NCI-H2081 treated with DMSO at 0.1 percent for 48 hours (cell line): ENCODE results near the gene PEF1.

Experiments used
- DNase-seq: peaks from one replicate; lab custom pipeline; 2025; lab: John Stamatoyannopoulos, UW

The PEF1 gene

GRCh38 chr1:31627930-31628559, 16.6 kb downstream of the PEF1 start:
- DNase-seq, result no peak

- no peak for DNase-seq
These were observed 17.3 kb downstream of the PEF1 start for GRCh38 chr1:31627301-31627929.

GRCh38 chr1:31626223-31627207, 18.2 kb downstream of the PEF1 start:
- no peak for DNase-seq

- DNase-seq, result no peak
These were observed 19.0 kb downstream of the PEF1 start for GRCh38 chr1:31625561-31626222.

GRCh38 chr1:31624731-31625514, 19.8 kb downstream of the PEF1 start:
- no peak for DNase-seq

- no peak for DNase-seq
These were observed 20.4 kb downstream of the PEF1 start for GRCh38 chr1:31624309-31624708.

GRCh38 chr1:31623365-31623764, 21.3 kb downstream of the PEF1 start:
- no peak for DNase-seq

- no peak for DNase-seq
These were observed 22.6 kb downstream of the PEF1 start for GRCh38 chr1:31621847-31622730.

GRCh38 chr1:31621498-31621820, 23.2 kb downstream of the PEF1 start:
- no peak for DNase-seq

GRCh38 chr1:31620631-31621497, 23.8 kb downstream of the PEF1 start:
- no peak for DNase-seq

- no peak for DNase-seq
These were observed 25.5 kb downstream of the PEF1 start for GRCh38 chr1:31618916-31619846.

GRCh38 chr1:31617916-31618746, 26.5 kb downstream of the PEF1 start:
- no peak for DNase-seq

GRCh38 chr1:31617218-31617915, 27.3 kb downstream of the PEF1 start, which contains the start of gene HCRTR1:
TSS of gene HCRTR1 (plus strand) at chr1:31617689. CDS start at chr1:31619193, 1,504 bp downstream.
- DNase-seq, result no peak

GRCh38 chr1:31615939-31616338, 28.7 kb downstream of the PEF1 start:
- DNase-seq, result no peak

GRCh38 chr1:31615414-31615813, 29.3 kb downstream of the PEF1 start:
- DNase-seq, result no peak

GRCh38 chr1:31614414-31615005, 30.2 kb downstream of the PEF1 start:
- no peak for DNase-seq
